RPMI7951 (cell line): ENCODE results near the gene KCNN4. TPM values are rescaled to one million over a fixed set of nuclear protein-coding genes. Genes with fewer than 3 reads are reported as not detected.
A peak's percentile ranks its signal among the peaks of the same experiment; 100 is the strongest.

Source experiments
- DNase-seq: peaks from one replicate; pipeline ENCODE4 v3.0.0-alpha.2; 2012; ENCODE audit warnings: low read depth
- total RNA-seq: library from RNA; depleted of rRNA; stranded (reverse); fragments of >200 nt; shearing (Covaris generic); gene quantifications from 2 replicates; pipeline ENCODE4 v1.2.3, GENCODE V29; 2014

The KCNN4 gene
- total RNA-seq, 1 experiment from 2014 or later: 71.6 TPM

DNA sequence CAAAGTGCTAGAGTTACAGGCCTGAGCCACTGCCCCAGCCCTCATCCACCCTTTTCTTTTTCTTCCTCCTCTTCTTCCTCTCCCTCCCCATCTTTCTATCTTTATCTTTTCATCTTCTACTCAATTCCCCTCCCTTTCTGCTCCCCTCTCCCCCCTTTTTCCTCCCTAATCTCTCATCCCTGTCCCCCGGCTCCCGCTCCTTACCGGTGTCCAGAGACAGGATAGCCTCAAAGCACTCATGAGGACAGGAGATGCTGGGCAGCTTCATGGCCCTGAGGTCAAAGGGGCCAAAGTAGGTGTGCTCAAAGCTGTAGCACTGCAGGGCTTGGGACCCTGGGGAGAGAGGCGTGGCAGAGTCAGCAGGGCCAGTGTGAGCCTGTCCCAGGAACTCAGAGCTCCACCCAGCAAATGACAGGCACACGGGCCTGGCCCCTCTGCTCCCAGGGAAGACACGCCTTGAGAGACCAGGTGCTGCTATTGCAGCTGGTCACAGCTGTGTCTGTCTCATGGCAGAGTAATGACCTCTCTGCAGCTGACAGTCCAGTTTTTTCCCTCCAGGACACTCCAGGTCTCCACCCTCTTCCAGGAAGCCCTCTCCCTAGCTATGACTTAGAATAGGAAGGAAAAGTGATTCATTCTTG is 18.8 kb upstream of the KCNN4 start:
- no peak for DNase-seq

DNA sequence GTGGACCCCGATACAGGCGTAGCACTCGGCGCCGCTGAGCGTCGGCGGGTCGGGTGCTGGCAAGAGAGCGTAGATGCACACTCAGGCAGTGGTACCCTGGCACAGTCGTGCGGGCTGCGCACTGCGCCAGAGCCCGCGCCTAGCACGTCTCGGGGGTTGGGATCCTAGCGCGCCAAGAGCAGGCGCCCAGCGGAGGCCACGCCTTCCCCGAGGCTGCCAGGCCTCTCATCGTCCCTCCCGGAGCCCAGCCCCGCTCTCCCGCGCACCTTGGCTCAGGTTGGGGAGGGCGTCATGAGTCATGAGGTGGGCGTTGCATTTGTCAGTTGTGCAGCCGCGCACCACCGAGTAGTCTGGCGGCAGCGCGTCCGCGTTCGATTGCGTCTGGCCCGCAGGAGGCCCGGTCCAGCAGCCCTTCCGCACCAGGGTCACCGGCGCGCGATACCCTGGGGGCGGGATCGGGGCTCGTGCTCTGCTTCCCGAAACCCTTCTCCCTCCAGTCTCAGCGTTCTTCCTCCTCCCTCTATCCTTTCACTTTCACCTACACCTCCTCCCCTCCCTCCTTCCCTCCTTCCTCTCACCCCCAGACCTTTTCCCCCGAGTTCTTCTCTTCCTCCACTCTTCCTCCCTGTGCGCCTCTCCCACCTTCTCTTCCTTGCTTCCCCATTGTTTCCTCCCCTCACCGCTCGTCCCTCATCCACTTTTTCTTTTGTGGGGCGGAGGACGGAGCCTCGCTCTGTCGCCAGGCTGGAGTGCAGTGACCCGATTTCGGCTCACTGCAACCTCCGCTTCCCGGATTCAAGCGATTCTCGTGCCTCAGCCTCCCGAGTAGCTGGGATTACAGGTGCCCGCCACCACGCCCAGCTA is 18.0 kb upstream of the KCNN4 start:
- DNase-seq: no peak

GRCh38 chr19:43798026-43798545 is 17.3 kb upstream of the KCNN4 start:
- DNase-seq: no peak

DNA sequence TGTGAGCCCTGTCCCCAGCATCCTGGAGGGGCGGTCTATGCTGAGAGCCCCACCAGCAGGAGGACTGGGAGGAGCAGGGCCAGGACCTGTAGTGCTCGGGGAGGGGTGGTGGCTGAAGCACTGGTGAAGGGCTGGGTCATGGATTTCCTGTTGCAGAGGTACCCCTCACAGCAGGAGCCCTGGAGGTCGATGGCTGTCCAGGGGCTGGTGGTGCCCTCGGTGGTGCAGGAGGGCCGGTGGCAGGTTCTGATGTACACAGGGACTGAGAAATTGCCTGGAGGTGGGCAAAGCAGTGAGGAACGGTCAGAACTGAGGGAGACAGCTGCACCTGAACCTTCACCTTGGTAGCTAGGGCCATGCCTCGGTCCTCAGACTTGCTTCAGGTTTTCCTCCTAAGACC is 16.8 kb upstream of the KCNN4 start:
- DNase-seq: no peak

DNA sequence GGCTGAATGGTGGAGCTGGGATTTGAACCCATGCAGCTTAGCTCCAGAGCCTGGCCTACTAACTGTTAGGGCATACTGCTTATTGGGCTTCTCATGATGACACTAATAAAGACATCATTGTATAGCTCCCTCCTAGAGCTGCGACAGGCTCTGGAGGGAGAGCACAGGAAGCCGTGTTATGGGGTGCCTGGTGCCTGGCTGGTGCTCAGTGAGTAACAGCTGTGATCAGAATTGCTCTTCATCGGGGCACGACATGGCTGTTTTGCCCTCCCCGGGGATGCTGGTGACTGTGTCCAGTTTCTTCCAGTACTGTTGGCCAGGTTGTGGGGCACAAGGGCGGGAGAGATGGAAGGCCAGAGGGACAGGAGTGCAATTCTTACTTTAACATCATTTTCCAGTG is 16.3 kb upstream of the KCNN4 start:
- DNase-seq: no peak

GRCh38 chr19:43790587-43790986 is 9.8 kb upstream of the KCNN4 start:
- no peak for DNase-seq

- DNase-seq: peak; percentile 55
Measured at GRCh38 chr19:43789029-43789428, 8.3 kb upstream of the KCNN4 start.

- DNase-seq: no peak
Measured at GRCh38 chr19:43786665-43787064, 5.9 kb upstream of the KCNN4 start.

DNA sequence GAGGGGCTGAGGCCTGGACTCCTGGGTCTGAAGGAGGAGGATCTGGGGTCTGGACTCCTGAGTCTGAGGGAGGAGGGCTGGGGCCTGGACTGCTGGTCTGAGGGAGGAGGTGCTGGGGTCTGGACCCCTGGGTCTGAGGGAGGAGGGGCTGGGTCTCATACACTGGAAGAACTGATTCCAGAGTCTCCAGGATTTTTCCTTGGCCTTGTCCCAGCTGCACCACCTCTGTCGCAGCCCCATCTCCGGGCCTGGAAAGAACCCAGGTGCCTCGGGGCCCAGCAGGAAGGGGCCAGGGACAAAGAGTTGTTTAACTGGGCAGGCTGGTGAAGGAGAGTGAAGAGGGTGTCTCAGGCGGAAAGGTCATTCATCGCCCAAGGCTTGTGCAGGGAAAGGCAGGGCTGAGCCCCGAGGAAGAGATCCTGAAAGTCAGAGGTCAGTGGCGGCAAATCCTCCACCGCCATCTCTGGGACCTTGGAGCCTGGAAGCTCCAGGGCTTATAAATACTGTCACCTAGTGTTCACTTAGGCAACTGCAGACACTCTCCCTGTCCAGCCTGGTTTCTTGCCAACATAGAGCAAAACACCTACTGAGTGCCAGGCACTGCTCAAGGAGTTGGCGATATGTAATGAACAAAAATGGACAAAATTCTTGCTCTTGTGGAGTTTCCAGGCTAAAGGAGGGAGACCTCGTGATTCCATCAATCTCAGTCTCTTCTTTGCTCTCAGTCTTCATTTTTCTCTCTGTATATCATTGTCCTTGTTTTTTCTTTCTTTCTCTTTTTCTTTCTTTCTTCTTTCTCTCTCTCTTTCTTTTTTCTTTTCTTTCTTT is 4.4 kb upstream of the KCNN4 start:
- DNase-seq: peak; percentile 92

GRCh38 chr19:43784241-43784980 is 3.6 kb upstream of the KCNN4 start:
- DNase-seq: peak; percentile 94

- DNase-seq: no peak
Measured at GRCh38 chr19:43783636-43784035, 2.9 kb upstream of the KCNN4 start.

GRCh38 chr19:43782689-43783231 is 2.0 kb upstream of the KCNN4 start:
- no peak for DNase-seq

- no peak for DNase-seq
Measured at GRCh38 chr19:43782311-43782660, 1.5 kb upstream of the KCNN4 start.

DNA sequence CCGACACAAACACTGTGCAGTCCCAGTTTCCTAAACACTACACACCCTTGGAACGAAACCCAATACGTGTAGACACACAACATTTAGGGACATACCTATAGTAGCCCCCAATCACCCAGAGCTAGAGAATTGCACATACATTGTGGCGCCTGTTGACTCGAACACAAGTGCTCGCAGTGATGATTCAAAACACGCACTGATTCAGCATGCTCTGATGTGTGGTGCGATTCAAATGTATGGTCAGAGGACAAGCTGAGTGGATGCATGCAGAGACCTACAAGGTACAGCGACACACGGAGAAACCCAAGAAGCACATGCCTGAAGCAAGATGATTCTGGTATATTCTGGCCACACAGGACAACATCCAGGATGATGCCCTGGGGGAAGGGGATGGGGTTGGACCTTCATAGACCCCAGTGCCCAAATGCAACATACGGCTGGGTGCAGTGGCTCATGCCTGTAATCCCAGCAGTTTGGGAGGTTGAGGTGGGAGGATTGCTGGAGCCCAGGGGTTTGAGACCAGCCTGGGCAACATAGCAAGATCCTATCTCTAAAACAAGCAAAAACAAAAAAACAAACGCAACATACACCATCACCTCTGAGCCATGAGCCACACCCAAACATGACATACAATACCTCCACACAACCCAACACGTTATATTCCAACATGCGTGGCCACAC is 997 bp upstream of the KCNN4 start:
- DNase-seq: no peak

GRCh38 chr19:43779820-43780219 is 953 bp downstream of the KCNN4 start:
- peak; percentile 44 for DNase-seq

GRCh38 chr19:43779147-43779819 is 1.5 kb downstream of the KCNN4 start:
- DNase-seq: no peak

DNA sequence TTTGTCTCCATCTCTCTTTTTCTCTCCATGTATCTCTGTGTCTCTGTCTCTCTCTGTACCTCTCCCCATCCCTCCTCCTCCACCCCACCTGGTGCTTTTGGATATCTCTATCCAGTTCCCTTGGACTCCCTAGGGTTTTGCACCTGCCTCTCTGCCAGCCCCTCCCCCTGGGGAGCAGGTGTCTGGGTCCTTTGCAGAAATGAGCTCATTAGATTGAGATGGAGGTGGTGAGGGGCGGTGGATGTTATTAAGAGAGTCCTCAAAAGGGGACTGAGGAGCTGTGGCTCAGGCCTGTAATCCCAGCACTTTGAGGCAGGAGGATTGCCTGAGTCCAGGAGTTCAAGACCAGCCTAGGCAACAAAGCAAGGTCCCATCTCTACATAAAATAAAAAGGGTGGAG is 2.1 kb downstream of the KCNN4 start:
- DNase-seq: no peak

DNA sequence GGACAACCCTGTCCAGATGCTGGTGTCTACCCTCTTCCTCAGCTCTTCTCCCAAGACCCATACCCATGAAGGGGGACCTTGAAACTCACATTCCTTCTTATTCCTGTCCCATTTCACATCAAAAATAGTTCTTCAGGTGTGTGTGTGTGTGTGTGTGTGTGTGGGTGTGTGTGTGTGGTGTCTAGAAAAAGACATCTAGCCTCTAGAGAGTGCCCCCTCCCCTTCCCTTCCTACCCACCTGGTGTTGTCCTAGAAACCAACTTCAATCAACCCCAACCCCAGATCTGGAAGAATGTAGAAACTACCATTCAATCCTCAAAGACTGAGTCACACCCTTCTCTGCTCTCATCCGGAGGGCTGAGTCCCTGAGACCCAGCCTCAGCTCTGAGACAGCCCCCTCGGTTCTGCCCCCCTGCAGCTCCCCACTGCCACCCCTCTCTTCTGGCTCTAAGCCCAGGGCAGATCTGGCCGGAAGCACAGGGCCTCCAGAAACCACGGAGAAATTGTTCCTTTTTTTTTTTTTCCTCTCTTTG is 3.5 kb downstream of the KCNN4 start:
- peak; percentile 88 for DNase-seq

DNA sequence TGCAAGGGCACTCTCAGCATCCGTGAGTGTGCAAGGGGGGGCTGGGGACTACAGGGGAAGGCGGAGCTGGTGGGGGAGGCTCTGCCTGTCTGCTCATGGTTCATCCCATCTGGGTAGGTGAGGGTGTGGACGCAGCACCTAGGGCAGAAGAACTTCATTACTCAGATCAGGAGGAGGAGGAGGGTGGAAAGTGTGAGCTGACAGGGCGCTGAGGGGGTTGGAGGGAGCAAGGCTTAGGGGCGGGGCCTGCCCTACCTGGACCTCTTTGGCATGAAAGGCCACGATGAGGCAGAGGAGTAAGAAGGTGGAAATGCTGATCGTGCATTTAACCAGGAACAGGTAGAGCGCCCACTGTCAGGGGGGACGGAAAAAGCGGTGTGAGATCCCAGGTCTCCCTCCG is 4.5 kb downstream of the KCNN4 start:
- DNase-seq: no peak
